Glomerular endothelial cell (primary cell): ENCODE measurements around the gene CORT. TPM values are rescaled to one million over a fixed set of nuclear protein-coding genes. Genes with fewer than 3 reads are reported as not detected.
"Not testable (repeated sequence)": the region's sequence is repeated elsewhere in the genome, so short reads cannot be mapped to it uniquely, and the experiment has no call there.

Experiments
- DNase-seq: peaks from one replicate; pipeline ENCODE4 v3.0.0-alpha.2; 2011; ENCODE audit warnings: low read depth, low spot score; ENCODE audit errors: extremely low read depth
- total RNA-seq: library from RNA; depleted of rRNA; stranded (reverse); fragments of >200 nt; gene quantifications from 2 replicates; pipeline ENCODE4 v1.2.3, GENCODE V29; 2015

CORT gene
- total RNA-seq, 1 donor from 2014 or later = not detected

- not testable (repeated sequence) for DNase-seq
These were observed 24.4 kb downstream of the CORT start for GRCh38 chr1:10474309-10474612.

- no peak for DNase-seq
These were observed 25.0 kb downstream of the CORT start, which contains the start of gene PEX14 for GRCh38 chr1:10474613-10475507. Gene PEX14, plus strand, starts transcription at chr1:10474950. Its CDS starts 17 bp downstream, at chr1:10474967.

GRCh38 chr1:10475510-10475909 lies 25.7 kb downstream of the CORT start:
- no peak for DNase-seq

GRCh38 chr1:10479296-10479695 lies 29.5 kb downstream of the CORT start:
- no peak for DNase-seq

- DNase-seq = no peak
These were observed 30.8 kb downstream of the CORT start for GRCh38 chr1:10480614-10481013.

- no peak for DNase-seq
These were observed 34.7 kb downstream of the CORT start for GRCh38 chr1:10484521-10484920.

- DNase-seq = no peak
These were observed 39.6 kb downstream of the CORT start for GRCh38 chr1:10489291-10490055.

- no peak for DNase-seq
These were observed 40.6 kb downstream of the CORT start for GRCh38 chr1:10490286-10490970.

- DNase-seq = no peak
These were observed 44.6 kb downstream of the CORT start for GRCh38 chr1:10494418-10494753.

GRCh38 chr1:10494754-10495474 lies 45.1 kb downstream of the CORT start:
- no peak for DNase-seq

GRCh38 chr1:10495475-10495817 lies 45.6 kb downstream of the CORT start:
- no peak for DNase-seq

- no peak for DNase-seq
These were observed 46.1 kb downstream of the CORT start for GRCh38 chr1:10495952-10496351.

- no peak for DNase-seq
These were observed 47.3 kb downstream of the CORT start for GRCh38 chr1:10497109-10497508.

- no peak for DNase-seq
These were observed 48.4 kb downstream of the CORT start for GRCh38 chr1:10498231-10498630.

Other genes with a start within 250 kb of the CORT start
- gene KIF1B, start 239.5 kb upstream of the CORT start, total RNA-seq = 37.7 and 42.1 TPM in 2 replicates
- 259 and 402 TPM in 2 replicates for gene PGD, start 51.0 kb upstream of the CORT start, total RNA-seq
- 4.2 and 9.6 TPM in 2 replicates for gene CENPS, start 19.6 kb upstream of the CORT start, total RNA-seq
- gene DFFA, start 22.5 kb downstream of the CORT start, total RNA-seq = 30.7 and 48.4 TPM in 2 replicates
- gene PEX14, start 24.9 kb downstream of the CORT start, total RNA-seq = 19.2 and 28.2 TPM in 2 replicates